HG03521 (cell line): ENCODE measurements around the gene PLA2G15.
"Not testable (repeated sequence)": the region's sequence is repeated elsewhere in the genome, so short reads cannot be mapped to it uniquely, and the experiment has no call there.

Source experiments
- ATAC-seq: cut with Tn5 transposase; IDR thresholded peaks from one replicate; pipeline ENCODE4 v1.9.1; 2021; ENCODE audit warnings: mild to moderate bottlenecking, moderate library complexity; ENCODE audit not compliant: unreplicated experiment

The PLA2G15 gene

DNA sequence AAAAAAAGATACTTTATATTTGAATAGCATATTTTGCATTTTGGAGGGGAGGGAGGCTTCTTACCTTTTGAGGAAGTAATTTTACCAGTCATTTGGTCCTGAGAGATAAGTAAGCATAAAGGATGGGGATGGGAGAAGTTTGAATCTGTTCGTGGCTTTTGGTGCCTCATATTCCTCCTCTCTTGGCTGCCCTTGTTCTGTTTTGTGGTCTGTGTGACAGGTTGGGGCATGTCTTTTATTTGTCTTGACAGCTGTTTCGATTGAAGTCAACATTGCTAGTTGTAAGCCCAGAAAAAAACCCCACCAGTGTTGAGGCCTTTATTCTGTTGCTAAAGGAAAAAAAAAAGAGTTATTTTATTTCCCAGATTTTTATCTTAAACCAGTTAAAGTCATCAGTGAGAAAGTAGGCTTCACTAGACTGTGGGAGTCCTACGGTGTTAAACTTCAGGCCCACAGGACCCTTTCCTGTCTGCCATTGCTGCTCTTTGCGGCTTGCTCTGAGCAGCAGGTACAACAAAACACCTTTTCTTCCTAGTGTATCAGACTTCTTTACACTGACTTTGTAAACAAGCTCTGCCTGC lies 30.5 kb downstream of the PLA2G15 start:
- ATAC-seq: no peak

GRCh38 chr16:68276223-68276622 lies 31.1 kb downstream of the PLA2G15 start:
- ATAC-seq: no peak

- no peak for ATAC-seq
Measured at GRCh38 chr16:68279726-68280558, 34.8 kb downstream of the PLA2G15 start.

DNA sequence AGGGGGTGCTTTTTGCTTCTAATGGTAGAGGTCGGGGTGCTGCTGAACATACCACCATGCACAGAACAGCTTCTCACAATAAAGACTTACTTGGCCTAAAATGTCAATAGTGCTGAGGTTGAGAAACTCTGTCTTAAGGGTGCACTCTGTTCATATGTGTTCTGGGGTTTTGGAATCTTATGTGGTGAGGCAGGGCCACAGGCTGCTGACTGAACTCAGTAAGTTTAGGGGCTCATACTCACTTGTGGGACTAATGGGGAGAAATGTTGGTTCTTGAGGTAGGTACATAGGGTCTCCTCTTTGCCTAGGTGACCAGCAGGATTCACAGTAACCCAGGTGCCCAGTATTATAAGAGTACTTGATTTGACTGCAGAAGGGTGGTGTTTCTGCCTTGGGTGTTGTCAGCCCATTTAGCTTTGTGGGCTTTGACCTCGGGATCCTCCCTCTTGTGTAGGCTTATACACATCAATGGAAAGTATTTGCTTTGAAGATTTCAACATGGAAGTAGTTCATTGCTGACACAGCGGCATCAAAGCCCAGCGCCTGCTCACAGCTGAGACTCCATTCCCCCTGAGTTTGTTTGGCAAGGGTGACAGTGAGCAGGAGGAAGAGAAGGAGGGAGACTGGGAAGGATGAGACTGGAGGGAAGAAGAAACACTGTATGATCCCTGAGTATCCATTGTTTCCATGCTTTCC lies 36.3 kb downstream of the PLA2G15 start:
- ATAC-seq: no peak

DNA sequence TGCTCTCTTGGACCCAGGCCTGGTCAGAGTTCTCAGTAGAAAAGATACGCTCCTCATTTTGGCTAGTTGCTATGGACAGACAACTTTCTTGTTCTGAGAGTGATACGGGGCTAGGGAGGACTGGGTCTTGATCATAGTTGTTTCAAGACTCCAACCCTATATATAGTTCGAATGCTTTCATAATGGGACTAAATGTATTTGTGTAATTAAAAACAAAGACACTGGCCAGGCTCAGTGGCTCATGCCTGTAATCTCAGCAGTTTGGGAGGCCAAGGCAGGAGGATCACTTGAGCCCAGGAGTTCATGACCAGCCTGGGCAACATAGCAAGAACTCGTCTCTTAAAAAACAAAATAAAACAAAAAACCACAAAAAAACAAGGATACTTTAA lies 36.9 kb downstream of the PLA2G15 start:
- ATAC-seq: no peak

- ATAC-seq: no peak
Measured at GRCh38 chr16:68283346-68283745, 38.2 kb downstream of the PLA2G15 start.

GRCh38 chr16:68283801-68284598 lies 38.8 kb downstream of the PLA2G15 start:
- ATAC-seq: no peak

GRCh38 chr16:68284847-68285246 lies 39.7 kb downstream of the PLA2G15 start:
- ATAC-seq: peak; percentile 51

GRCh38 chr16:68285683-68286082 lies 40.5 kb downstream of the PLA2G15 start:
- ATAC-seq: no peak

DNA sequence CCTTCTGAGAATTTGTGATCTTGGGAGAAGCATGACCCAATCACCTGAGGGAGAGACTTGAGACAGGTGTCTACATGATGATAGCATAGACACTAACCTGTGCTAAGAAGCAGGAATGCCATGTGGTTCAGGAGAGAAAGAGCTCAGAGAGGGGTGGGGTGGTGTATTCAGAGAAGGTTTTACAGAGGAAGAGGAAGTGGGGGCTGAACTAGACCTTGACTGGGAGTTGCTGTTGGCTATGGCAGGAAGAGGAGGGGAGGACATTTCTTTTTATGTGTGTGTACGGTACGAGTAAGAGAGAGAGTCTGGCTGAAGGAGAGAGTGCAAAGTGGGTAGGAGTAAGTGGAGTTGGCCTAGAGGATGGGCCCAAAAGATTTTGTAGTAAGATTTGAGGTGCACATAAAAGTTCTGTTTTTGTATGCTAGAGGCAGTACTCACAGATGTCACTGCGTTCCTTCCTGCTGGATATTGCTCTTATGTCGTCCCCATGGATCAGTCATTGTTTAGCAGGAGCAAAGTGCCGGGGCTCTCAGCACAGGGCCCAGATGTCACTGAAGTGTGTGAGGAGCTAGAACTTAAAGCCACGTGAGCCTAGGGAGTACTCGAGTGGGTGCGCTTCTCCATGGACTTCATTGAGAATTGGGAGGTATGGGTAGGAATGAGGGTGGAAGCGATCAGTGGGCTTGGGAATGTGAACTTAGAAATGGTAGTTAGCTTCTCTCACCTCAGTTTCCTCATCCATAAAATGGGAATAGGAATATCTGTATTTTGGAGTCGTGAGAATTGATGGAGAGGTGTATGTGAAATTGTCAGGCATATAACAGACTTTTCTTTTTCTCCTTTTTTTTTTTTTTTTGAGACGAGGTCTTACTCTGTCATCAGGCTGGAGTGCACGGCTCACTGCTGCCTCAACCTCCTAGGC lies 41.2 kb downstream of the PLA2G15 start:
- no peak for ATAC-seq

GRCh38 chr16:68287276-68288251 lies 42.4 kb downstream of the PLA2G15 start:
- no peak for ATAC-seq

GRCh38 chr16:68288252-68288650 lies 43.1 kb downstream of the PLA2G15 start:
- no peak for ATAC-seq

DNA sequence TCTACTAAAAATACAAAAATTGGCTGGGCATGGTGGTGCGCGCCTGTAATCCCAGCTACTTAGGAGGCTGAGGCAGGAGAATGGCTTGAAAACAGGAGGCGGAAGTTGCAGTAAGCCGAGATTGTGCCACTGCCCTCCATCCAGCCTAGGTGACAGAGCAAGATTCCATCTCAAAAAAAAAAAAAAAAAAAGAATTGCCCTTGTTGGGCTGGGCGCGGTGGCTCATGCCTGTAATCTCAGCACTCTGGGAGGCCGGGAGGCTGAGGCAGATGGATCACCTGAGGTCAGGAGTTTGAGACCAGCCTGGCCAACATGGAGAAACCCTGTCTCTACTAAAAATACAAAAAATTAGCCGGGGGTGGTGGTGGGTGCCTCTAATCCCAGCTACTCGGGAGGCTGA lies 43.6 kb downstream of the PLA2G15 start:
- ATAC-seq: not testable (repeated sequence)

GRCh38 chr16:68289202-68289601 lies 44.0 kb downstream of the PLA2G15 start:
- ATAC-seq: no peak

- peak; percentile 86 for ATAC-seq
Measured at GRCh38 chr16:68289621-68290329, 44.6 kb downstream of the PLA2G15 start.

DNA sequence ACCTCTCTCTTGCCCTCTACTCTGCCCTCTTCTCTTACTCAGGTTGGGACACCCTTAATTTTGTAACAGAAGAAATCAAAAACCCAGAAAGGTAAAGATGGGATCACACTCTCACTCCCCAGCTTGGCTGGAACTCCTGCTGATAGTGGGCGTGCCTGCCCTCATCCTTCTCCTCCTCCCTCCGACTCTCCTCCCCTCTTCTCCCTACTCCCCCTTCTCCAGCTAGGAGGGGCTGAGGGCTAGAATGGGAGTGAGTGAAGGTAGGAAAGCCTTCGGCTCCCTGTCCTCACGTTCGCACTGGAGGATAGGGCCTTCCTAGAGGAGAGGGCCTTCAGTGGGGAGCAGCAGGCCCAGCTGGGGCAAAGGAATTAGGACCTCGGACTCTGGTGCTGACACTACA lies 45.3 kb downstream of the PLA2G15 start:
- no peak for ATAC-seq

GRCh38 chr16:68291227-68291626 lies 46.1 kb downstream of the PLA2G15 start:
- ATAC-seq: no peak

DNA sequence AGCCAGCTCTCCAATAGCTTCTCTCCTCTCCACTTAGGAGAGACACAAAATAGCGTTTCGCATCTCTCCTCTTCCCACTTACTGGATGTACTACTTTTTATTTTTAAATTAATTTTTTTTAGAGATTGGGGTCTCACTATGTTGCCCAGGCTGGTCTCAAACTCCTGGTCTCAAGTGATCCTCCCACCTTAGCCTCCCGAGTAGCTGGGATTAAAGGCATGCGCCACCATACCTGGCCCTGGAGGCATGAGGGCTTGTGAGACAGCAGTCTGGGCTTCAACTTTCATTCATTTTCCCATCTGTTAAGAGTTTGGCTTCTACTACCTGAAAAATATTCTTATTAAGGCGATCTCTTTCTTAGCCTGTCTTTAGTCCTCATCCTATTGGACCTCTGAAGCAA lies 47.3 kb downstream of the PLA2G15 start:
- no peak for ATAC-seq
